Measurements from ENCODE around the gene TEAD1. TPM values are rescaled to one million over a fixed set of nuclear protein-coding genes. Genes with fewer than 3 reads are reported as not detected.
"Not testable (repeated sequence)": the region's sequence is repeated elsewhere in the genome, so short reads cannot be mapped to it uniquely, and the experiment has no call there.

TEAD1 gene
- total RNA-seq, 1 experiment from 2014 or later = not detected

GRCh38 chr11:12871788-12872321, 197.6 kb downstream of the TEAD1 start:
- H2AFZ ChIP-seq (ENCODE audit: low read length) = no peak overlapping the region

DNA sequence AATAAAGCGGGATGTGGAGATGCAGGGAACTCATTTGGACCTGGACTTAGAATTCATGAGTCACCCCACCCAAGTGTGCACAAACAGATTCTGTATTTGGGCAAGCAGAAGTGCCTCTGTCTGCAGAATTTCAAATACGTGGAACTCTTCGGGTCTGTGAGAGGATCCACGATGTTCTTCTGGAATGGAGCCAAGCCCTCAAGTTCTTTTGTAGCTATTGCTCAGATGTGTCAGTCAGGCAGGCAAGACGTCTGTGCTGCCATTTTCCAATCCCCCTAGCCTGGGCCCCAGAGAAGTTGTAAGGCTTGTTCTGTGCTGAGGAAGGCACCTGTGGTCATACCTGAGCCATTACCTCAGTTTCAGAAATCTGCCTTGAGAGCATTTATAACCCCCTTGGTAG, 202.1 kb downstream of the TEAD1 start:
- no peaks in the 10 kb centered on the region for H3K9me2 ChIP-seq (replicated peaks; ENCODE audit: insufficient read depth, low read length)
- H3K4me2 ChIP-seq (ENCODE audit: low read depth, low read length, poor library complexity, severe bottlenecking) = no peak overlapping the region

More at GRCh38 chr11:12871788-12872321, 197.6 kb downstream of the TEAD1 start:
- Histone ChIP-seq H3K27ac (ENCODE audit: low read length) (no peak overlapping the region), H4K20me1 (ENCODE audit: insufficient read depth, low read depth, low read length) (no peaks in the 10 kb centered on the region), H3K4me2 (ENCODE audit: low read depth, low read length, poor library complexity, severe bottlenecking) (no peak overlapping the region), H3K4me3 (ENCODE audit: low read length) (no peak overlapping the region), H3K36me3 (ENCODE audit: insufficient read depth, low read length) (no peaks in the 10 kb centered on the region), H3K9me3 (ENCODE audit: low read length) (no peaks in the 10 kb centered on the region), H3K9me2 (replicated peaks; ENCODE audit: insufficient read depth, low read length) (no peaks in the 10 kb centered on the region), H3K9ac (ENCODE audit: low read length) (no peak overlapping the region), H3K4me1 (ENCODE audit: low read length) (no peaks in the 10 kb centered on the region), H3K27me3 (ENCODE audit: low read length) (no peaks in the 10 kb centered on the region; the same call in 1 of the 2 replicates), H3K79me2 (ENCODE audit: low read length) (no peaks in the 10 kb centered on the region)
- peak; percentile 28 for DNase-seq

GRCh38 chr11:12876988-12877387, 202.8 kb downstream of the TEAD1 start:
- no peak overlapping the region for H2AFZ ChIP-seq (ENCODE audit: low read length)
- no peak overlapping the region for H3K9ac ChIP-seq (ENCODE audit: low read length)
- no peaks in the 10 kb centered on the region; the same call in 1 of the 2 replicates for H3K27me3 ChIP-seq (ENCODE audit: low read length)
- H3K27ac ChIP-seq (ENCODE audit: low read length) = no peak overlapping the region
- H3K4me3 ChIP-seq (ENCODE audit: low read length) = no peak overlapping the region
- no peak overlapping the region for H3K4me2 ChIP-seq (ENCODE audit: low read depth, low read length, poor library complexity, severe bottlenecking)
- H3K4me1 ChIP-seq (ENCODE audit: low read length) = no peaks in the 10 kb centered on the region
- H4K20me1 ChIP-seq (ENCODE audit: insufficient read depth, low read depth, low read length) = no peaks in the 10 kb centered on the region
- no peaks in the 10 kb centered on the region for H3K79me2 ChIP-seq (ENCODE audit: low read length)
- no peaks in the 10 kb centered on the region for H3K36me3 ChIP-seq (ENCODE audit: insufficient read depth, low read length)
- no peaks in the 10 kb centered on the region for H3K9me3 ChIP-seq (ENCODE audit: low read length)
- DNase-seq = no peak
- H3K9me2 ChIP-seq (replicated peaks; ENCODE audit: insufficient read depth, low read length) = no peaks in the 10 kb centered on the region

More for the DNA sequence above, 202.1 kb downstream of the TEAD1 start:
- no peak overlapping the region for H3K27ac ChIP-seq (ENCODE audit: low read length)
- no peak for DNase-seq
- no peaks in the 10 kb centered on the region for H3K36me3 ChIP-seq (ENCODE audit: insufficient read depth, low read length)
- no peaks in the 10 kb centered on the region; the same call in 1 of the 2 replicates for H3K27me3 ChIP-seq (ENCODE audit: low read length)
- H3K9ac ChIP-seq (ENCODE audit: low read length) = no peak overlapping the region
- H4K20me1 ChIP-seq (ENCODE audit: insufficient read depth, low read depth, low read length) = no peaks in the 10 kb centered on the region
- no peak overlapping the region for H2AFZ ChIP-seq (ENCODE audit: low read length)
- no peaks in the 10 kb centered on the region for H3K4me1 ChIP-seq (ENCODE audit: low read length)
- H3K9me3 ChIP-seq (ENCODE audit: low read length) = no peaks in the 10 kb centered on the region
- H3K79me2 ChIP-seq (ENCODE audit: low read length) = no peaks in the 10 kb centered on the region
- H3K4me3 ChIP-seq (ENCODE audit: low read length) = no peak overlapping the region

DNA sequence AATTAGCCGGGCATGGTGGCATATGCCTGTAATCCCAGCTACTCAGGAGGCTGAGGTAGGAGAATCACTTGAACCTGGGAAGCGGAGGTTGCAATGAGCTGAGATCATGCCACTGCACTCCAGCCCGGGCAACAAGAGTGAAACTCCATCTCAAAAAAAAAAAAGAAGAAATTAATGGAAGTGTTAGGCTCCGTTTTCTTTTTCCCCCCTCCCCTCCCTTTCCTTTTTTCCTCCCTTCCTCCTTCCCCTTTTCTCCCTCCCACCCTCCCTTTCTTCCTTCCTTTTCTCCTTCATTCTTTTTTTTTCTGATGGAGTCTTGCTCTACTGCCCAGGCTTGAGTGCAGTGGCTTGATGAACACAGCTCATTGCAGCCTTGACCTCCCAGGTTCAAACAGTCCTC, 203.3 kb downstream of the TEAD1 start:
- not testable (repeated sequence) for H3K27me3 ChIP-seq (ENCODE audit: low read length); H3K4me2 ChIP-seq (ENCODE audit: low read depth, low read length, poor library complexity, severe bottlenecking); H2AFZ ChIP-seq (ENCODE audit: low read length); H3K27ac ChIP-seq (ENCODE audit: low read length); H3K4me1 ChIP-seq (ENCODE audit: low read length); H3K4me3 ChIP-seq (ENCODE audit: low read length); H3K9me2 ChIP-seq (replicated peaks; ENCODE audit: insufficient read depth, low read length); H3K79me2 ChIP-seq (ENCODE audit: low read length); H3K9me3 ChIP-seq (ENCODE audit: low read length); H3K9ac ChIP-seq (ENCODE audit: low read length); H3K36me3 ChIP-seq (ENCODE audit: insufficient read depth, low read length); DNase-seq; H4K20me1 ChIP-seq (ENCODE audit: insufficient read depth, low read depth, low read length)

- no peaks in the 10 kb centered on the region for H3K36me3 ChIP-seq (ENCODE audit: insufficient read depth, low read length)
- no peak overlapping the region for H3K4me3 ChIP-seq (ENCODE audit: low read length)
- H3K79me2 ChIP-seq (ENCODE audit: low read length) = no peaks in the 10 kb centered on the region
- no peaks in the 10 kb centered on the region for H3K4me1 ChIP-seq (ENCODE audit: low read length)
- H4K20me1 ChIP-seq (ENCODE audit: insufficient read depth, low read depth, low read length) = no peaks in the 10 kb centered on the region
- no peak for DNase-seq
- H2AFZ ChIP-seq (ENCODE audit: low read length) = no peak overlapping the region
- no peaks in the 10 kb centered on the region for H3K27me3 ChIP-seq (ENCODE audit: low read length)
- no peak overlapping the region for H3K27ac ChIP-seq (ENCODE audit: low read length)
- no peak overlapping the region for H3K4me2 ChIP-seq (ENCODE audit: low read depth, low read length, poor library complexity, severe bottlenecking)
- H3K9me2 ChIP-seq (replicated peaks; ENCODE audit: insufficient read depth, low read length) = no peaks in the 10 kb centered on the region
- H3K9ac ChIP-seq (ENCODE audit: low read length) = no peak overlapping the region
- H3K9me3 ChIP-seq (ENCODE audit: low read length) = no peaks in the 10 kb centered on the region
Measured at GRCh38 chr11:12880327-12880726, 206.1 kb downstream of the TEAD1 start.

GRCh38 chr11:12882670-12883069, 208.4 kb downstream of the TEAD1 start:
- H3K4me1 ChIP-seq (ENCODE audit: low read length) = no peaks in the 10 kb centered on the region

GRCh38 chr11:12884751-12885318, 210.6 kb downstream of the TEAD1 start:
- Histone ChIP-seq H3K36me3 (ENCODE audit: insufficient read depth, low read length) (no peaks in the 10 kb centered on the region), H3K4me1 (ENCODE audit: low read length) (no peaks in the 10 kb centered on the region)

More at GRCh38 chr11:12882670-12883069, 208.4 kb downstream of the TEAD1 start:
- Histone ChIP-seq H3K4me2 (ENCODE audit: low read depth, low read length, poor library complexity, severe bottlenecking) (no peak overlapping the region), H3K9me3 (ENCODE audit: low read length) (no peaks in the 10 kb centered on the region), H3K27me3 (ENCODE audit: low read length) (no peaks in the 10 kb centered on the region), H3K4me3 (ENCODE audit: low read length) (no peak overlapping the region), H3K27ac (ENCODE audit: low read length) (no peak overlapping the region), H3K36me3 (ENCODE audit: insufficient read depth, low read length) (no peaks in the 10 kb centered on the region), H4K20me1 (ENCODE audit: insufficient read depth, low read depth, low read length) (no peaks in the 10 kb centered on the region), H3K79me2 (ENCODE audit: low read length) (no peaks in the 10 kb centered on the region), H3K9ac (ENCODE audit: low read length) (no peak overlapping the region), H3K9me2 (replicated peaks; ENCODE audit: insufficient read depth, low read length) (no peaks in the 10 kb centered on the region), H2AFZ (ENCODE audit: low read length) (no peak overlapping the region)
- DNase-seq = no peak

GRCh38 chr11:12885717-12886239, 211.6 kb downstream of the TEAD1 start:
- H3K4me2 ChIP-seq (ENCODE audit: low read depth, low read length, poor library complexity, severe bottlenecking) = no peak overlapping the region
- no peaks in the 10 kb centered on the region for H3K9me3 ChIP-seq (ENCODE audit: low read length)
- no peak overlapping the region for H3K4me3 ChIP-seq (ENCODE audit: low read length)
- no peaks in the 10 kb centered on the region for H3K9me2 ChIP-seq (replicated peaks; ENCODE audit: insufficient read depth, low read length)
- H3K9ac ChIP-seq (ENCODE audit: low read length) = no peak overlapping the region
- H3K27me3 ChIP-seq (ENCODE audit: low read length) = no peaks in the 10 kb centered on the region
- no peak for DNase-seq
- no peaks in the 10 kb centered on the region for H3K36me3 ChIP-seq (ENCODE audit: insufficient read depth, low read length)
- H3K79me2 ChIP-seq (ENCODE audit: low read length) = no peaks in the 10 kb centered on the region
- no peak overlapping the region for H2AFZ ChIP-seq (ENCODE audit: low read length)
- H3K4me1 ChIP-seq (ENCODE audit: low read length) = no peaks in the 10 kb centered on the region
- H4K20me1 ChIP-seq (ENCODE audit: insufficient read depth, low read depth, low read length) = no peaks in the 10 kb centered on the region
- H3K27ac ChIP-seq (ENCODE audit: low read length) = no peak overlapping the region

More at GRCh38 chr11:12884751-12885318, 210.6 kb downstream of the TEAD1 start:
- no peak overlapping the region for H3K9ac ChIP-seq (ENCODE audit: low read length)
- no peaks in the 10 kb centered on the region for H4K20me1 ChIP-seq (ENCODE audit: insufficient read depth, low read depth, low read length)
- H3K4me3 ChIP-seq (ENCODE audit: low read length) = no peak overlapping the region
- H3K9me2 ChIP-seq (replicated peaks; ENCODE audit: insufficient read depth, low read length) = no peaks in the 10 kb centered on the region
- no peak overlapping the region for H3K4me2 ChIP-seq (ENCODE audit: low read depth, low read length, poor library complexity, severe bottlenecking)
- H2AFZ ChIP-seq (ENCODE audit: low read length) = no peak overlapping the region
- no peak for DNase-seq
- H3K9me3 ChIP-seq (ENCODE audit: low read length) = no peaks in the 10 kb centered on the region
- H3K27ac ChIP-seq (ENCODE audit: low read length) = no peak overlapping the region
- no peaks in the 10 kb centered on the region for H3K27me3 ChIP-seq (ENCODE audit: low read length)
- no peaks in the 10 kb centered on the region for H3K79me2 ChIP-seq (ENCODE audit: low read length)

Data from Karpas-422 (cell line).